NCI-H1048 (cell line): ENCODE measurements around the gene TENM4.
"Not testable (repeated sequence)": the region's sequence is repeated elsewhere in the genome, so short reads cannot be mapped to it uniquely, and the experiment has no call there.

ENCODE experiments used
- DNase-seq: peaks from one replicate; lab custom pipeline; 2025; lab: John Stamatoyannopoulos, UW

TENM4 gene

GRCh38 chr11:78642979-78643675, 797.7 kb downstream of the TENM4 start:
- no peak for DNase-seq

GRCh38 chr11:78641541-78641940, 799.3 kb downstream of the TENM4 start:
- DNase-seq, result no peak

- no peak for DNase-seq
These were observed 802.0 kb downstream of the TENM4 start for GRCh38 chr11:78638704-78639380.

- DNase-seq, result not testable (repeated sequence)
These were observed 803.3 kb downstream of the TENM4 start for GRCh38 chr11:78637527-78637926.

- DNase-seq, result no peak
These were observed 804.9 kb downstream of the TENM4 start for GRCh38 chr11:78635814-78636506.

- no peak for DNase-seq
These were observed 807.1 kb downstream of the TENM4 start for GRCh38 chr11:78633516-78634310.

- DNase-seq, result no peak
These were observed 810.1 kb downstream of the TENM4 start for GRCh38 chr11:78630561-78631303.

GRCh38 chr11:78630155-78630554, 810.7 kb downstream of the TENM4 start:
- DNase-seq, result no peak

GRCh38 chr11:78622666-78623065, 818.2 kb downstream of the TENM4 start:
- DNase-seq, result no peak

- no peak for DNase-seq
These were observed 820.7 kb downstream of the TENM4 start for GRCh38 chr11:78620159-78620558.

- no peak for DNase-seq
These were observed 825.1 kb downstream of the TENM4 start for GRCh38 chr11:78615724-78616123.

GRCh38 chr11:78613378-78613813, 827.4 kb downstream of the TENM4 start:
- DNase-seq, result no peak

- no peak for DNase-seq
These were observed 828.0 kb downstream of the TENM4 start for GRCh38 chr11:78612721-78613377.

- not testable (repeated sequence) for DNase-seq
These were observed 831.5 kb downstream of the TENM4 start for GRCh38 chr11:78609321-78609720.

- DNase-seq, result no peak
These were observed 833.1 kb downstream of the TENM4 start for GRCh38 chr11:78607696-78608095.

- DNase-seq, result no peak
These were observed 834.2 kb downstream of the TENM4 start for GRCh38 chr11:78606667-78607066.

- DNase-seq, result no peak
These were observed 835.5 kb downstream of the TENM4 start for GRCh38 chr11:78605296-78605695.

- DNase-seq, result no peak
These were observed 837.0 kb downstream of the TENM4 start for GRCh38 chr11:78603792-78604191.
